Stomach (tissue), 4 donors: ENCODE measurements around the gene PCDHB6.

Experiments used
- CTCF ChIP-seq, 7 experiments: fragments of 450-650 bp in 4 of 7; fragments of 200-600 bp in 3 of 7; sonication (generic) in 3 of 7; IDR thresholded peaks; one replicate each; pipeline ENCODE4 v1.5.1; 2016 to 2019; ENCODE audit warnings: antibody characterized with exemption in 7 of 7, control low read depth in 2 of 7, mild to moderate bottlenecking in 1 of 7
- POLR2A ChIP-seq, 4 donors: fragments of 450-650 bp; IDR thresholded peaks; one replicate each; pipeline ENCODE4 v1.6.1; 2016; ENCODE audit warnings: antibody characterized with exemption in 4 of 4, control low read depth in 2 of 4, mild to moderate bottlenecking in 1 of 4, moderate library complexity in 1 of 4
- POLR2AphosphoS5 ChIP-seq, 3 donors: sonication (generic); formaldehyde crosslinking; IDR thresholded peaks; one replicate each; pipeline ENCODE4 v1.6.1; 2016; ENCODE audit warnings: antibody characterized with exemption in 3 of 3

DNA sequence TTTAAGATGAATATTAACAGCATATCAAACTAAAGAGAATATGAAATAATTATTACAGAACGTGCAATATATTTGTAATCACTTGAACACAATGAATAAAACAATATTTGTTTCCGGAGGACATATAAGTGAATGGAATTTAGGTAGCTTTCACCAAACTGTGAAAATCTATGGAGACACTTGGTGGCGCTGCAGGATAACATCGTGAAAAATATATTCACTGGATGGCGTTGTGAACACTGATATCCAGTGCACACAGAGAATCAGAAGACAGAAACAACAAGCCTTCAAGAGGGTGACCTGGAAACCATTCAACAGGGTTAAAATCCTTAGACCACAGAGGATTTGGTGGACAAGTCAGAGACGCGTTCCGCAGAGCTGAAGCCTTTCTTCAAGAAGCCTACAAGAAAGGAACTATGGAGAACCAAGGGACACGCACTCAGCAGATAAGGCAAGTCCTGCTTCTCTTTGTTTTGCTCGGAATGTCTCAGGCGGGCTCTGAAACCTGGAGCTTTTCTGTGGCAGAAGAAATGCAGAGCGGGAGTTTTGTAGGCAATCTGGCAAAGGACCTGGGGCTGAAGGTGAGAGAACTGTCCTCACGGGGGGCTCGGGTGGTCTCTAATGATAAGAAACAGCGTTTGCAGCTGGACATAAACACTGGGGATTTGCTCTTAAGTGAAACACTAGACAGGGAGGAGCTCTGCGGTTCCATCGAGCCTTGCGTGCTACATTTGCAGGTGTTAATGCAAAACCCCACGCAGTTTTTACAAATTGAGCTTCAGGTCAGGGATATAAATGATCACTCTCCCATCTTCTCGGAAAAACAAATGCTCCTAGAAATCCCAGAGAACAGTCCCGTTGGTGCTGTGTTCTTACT, 49.7 kb downstream of the PCDHB6 start, which contains the start of gene PCDHB11:
- TF ChIP-seq POLR2A (IDR thresholded peaks at IDR 0.05) (no peak), POLR2AphosphoS5 (IDR thresholded peaks at IDR 0.05) (no peak), CTCF (IDR thresholded peaks at IDR 0.05) (no peak)
